GM19438 (cell line): ENCODE results near the gene MYOD1.

ENCODE experiments used
- ATAC-seq: cut with Tn5 transposase; IDR thresholded peaks from one replicate; pipeline ENCODE4 v1.9.1; 2021; ENCODE audit warnings: low read depth; ENCODE audit not compliant: unreplicated experiment

Gene MYOD1

GRCh38 chr11:17719028-17719937 lies at the start of gene MYOD1:
TSS of gene MYOD1 (plus strand) at chr11:17719571. CDS start at chr11:17719783, 212 bp downstream.
- ATAC-seq, result no peak

GRCh38 chr11:17672469-17672868 lies 46.9 kb upstream of the MYOD1 start:
- ATAC-seq, result no peak

- no peak for ATAC-seq
Measured at GRCh38 chr11:17673951-17674350, 45.4 kb upstream of the MYOD1 start.

GRCh38 chr11:17682848-17683247 lies 36.5 kb upstream of the MYOD1 start:
- ATAC-seq, result no peak

GRCh38 chr11:17683377-17684161 lies 35.8 kb upstream of the MYOD1 start:
- ATAC-seq, result no peak

- ATAC-seq, result no peak
Measured at GRCh38 chr11:17684550-17684949, 34.8 kb upstream of the MYOD1 start.

GRCh38 chr11:17686231-17686980 lies 33.0 kb upstream of the MYOD1 start:
- no peak for ATAC-seq

GRCh38 chr11:17687946-17688670 lies 31.3 kb upstream of the MYOD1 start:
- no peak for ATAC-seq

- no peak for ATAC-seq
Measured at GRCh38 chr11:17691550-17691949, 27.8 kb upstream of the MYOD1 start.

- no peak for ATAC-seq
Measured at GRCh38 chr11:17691976-17692375, 27.4 kb upstream of the MYOD1 start.

- no peak for ATAC-seq
Measured at GRCh38 chr11:17692931-17693330, 26.4 kb upstream of the MYOD1 start.

- ATAC-seq, result no peak
Measured at GRCh38 chr11:17693531-17693930, 25.8 kb upstream of the MYOD1 start.

GRCh38 chr11:17694494-17695110 lies 24.8 kb upstream of the MYOD1 start:
- no peak for ATAC-seq

- ATAC-seq, result no peak
Measured at GRCh38 chr11:17695454-17696441, 23.6 kb upstream of the MYOD1 start.

GRCh38 chr11:17696741-17697140 lies 22.6 kb upstream of the MYOD1 start:
- no peak for ATAC-seq

- ATAC-seq, result no peak
Measured at GRCh38 chr11:17697175-17697949, 22.0 kb upstream of the MYOD1 start.

GRCh38 chr11:17699147-17700114 lies 19.9 kb upstream of the MYOD1 start:
- ATAC-seq, result no peak
